ENCODE data around the gene ACTL7B.
"Not testable (repeated sequence)": the region's sequence is repeated elsewhere in the genome, so short reads cannot be mapped to it uniquely, and the experiment has no call there.

Gene ACTL7B

GRCh38 chr9:108869092-108869725, 13.4 kb upstream of the ACTL7B start:
- no peak for DNase-seq (ENCODE audit: low spot score)

DNA sequence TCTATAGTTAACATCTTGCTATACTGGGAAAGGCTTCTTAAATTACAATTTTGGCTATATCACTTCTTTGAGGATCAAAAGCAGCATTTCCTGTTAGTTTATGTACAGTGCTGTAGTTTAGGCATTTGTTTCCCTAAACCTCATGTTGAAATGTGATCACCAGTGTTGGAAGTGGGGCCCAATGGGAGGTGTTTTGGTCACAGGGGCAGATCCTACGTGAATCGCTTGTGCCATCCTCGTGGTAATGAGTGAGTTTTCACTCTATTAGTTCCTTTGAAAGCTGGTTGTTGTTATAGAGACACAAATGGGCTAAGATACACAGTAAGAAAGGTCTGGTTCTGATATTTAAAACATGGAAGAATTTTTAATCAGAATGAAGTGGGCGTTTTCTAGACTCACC, 12.0 kb upstream of the ACTL7B start:
- no peak for DNase-seq (ENCODE audit: low spot score)

DNA sequence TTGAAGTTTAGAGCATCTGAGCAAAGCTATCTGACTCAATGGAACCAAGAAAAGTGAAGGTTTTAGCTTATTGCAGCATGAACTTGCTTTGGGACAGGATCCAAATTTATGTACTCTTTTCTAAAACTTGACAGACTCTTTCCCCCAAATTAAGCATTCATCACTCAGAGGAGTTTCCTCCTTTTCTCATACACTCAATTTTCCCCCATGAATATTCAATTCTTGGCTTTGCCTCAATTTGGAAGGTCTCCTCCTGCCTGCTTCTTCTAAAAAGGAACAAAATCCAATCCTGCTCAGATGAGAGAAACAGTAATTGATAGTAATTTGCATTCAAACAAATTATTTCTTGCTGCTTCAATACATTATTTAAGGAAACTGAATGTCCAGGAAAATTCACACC, 11.3 kb upstream of the ACTL7B start:
- no peak for DNase-seq (ENCODE audit: low spot score)

GRCh38 chr9:108866001-108866420, 10.2 kb upstream of the ACTL7B start:
- DNase-seq (ENCODE audit: low spot score), result no peak

DNA sequence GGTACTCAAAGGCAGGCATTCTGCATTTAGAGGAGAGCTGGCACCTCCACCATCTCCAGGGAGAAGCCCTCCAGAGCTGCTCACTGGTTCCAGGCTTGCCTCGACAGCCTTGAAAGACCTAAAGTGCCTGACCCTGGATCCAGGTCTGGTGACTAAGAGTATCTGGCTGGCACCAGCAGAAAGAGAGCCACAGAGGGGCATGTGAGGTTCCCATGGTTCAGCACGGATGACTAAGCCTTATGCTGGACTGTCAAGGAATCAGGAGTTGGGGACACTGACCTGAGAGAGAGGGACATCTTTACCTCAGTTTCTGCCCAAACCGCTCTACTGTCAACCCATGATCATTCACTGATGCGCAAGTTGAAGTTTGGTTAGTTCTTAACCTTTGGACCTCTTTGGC, 9.3 kb upstream of the ACTL7B start:
- DNase-seq (ENCODE audit: low spot score), result no peak

DNA sequence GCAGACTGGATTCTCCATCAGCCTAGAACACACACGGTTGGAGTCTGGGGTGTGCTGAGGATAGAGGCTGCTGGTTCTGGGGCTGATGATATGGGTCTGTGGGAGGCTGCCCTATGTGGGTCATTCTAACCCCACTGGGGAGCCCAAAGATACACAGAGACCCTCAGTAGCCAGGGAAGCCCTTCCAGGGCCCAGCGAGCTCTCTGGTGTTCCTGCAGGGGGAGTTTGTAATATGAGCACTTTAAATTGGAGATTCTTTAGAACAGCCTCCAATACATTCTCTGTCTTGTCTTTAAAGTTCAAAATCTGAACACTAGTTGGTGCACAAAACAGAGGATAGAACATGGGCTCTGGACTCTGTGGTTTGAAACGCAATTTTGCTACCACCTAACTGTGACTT, 8.7 kb upstream of the ACTL7B start:
- DNase-seq (ENCODE audit: low spot score), result no peak

- no peak for DNase-seq (ENCODE audit: low spot score)
Measured at GRCh38 chr9:108863891-108864290, 8.1 kb upstream of the ACTL7B start.

DNA sequence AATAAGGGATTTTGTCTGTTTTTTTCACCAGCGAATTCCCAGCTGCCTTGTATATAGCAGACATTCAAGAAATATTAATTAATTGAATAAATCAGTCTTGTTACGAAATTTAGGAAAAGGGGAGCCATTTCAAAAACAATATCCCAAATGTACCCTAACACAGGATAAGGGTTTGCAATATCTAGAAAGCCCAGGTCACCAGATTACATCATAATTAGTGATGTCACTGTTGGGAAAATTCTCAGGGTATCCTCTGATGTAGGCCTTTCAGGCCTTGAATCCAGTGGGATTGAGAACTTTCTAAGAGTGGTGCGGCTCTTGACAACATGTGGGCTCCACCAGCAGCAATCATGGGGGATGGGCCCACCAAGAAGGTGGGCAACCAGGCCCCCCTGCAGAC, 6.2 kb upstream of the ACTL7B start, which contains the start of gene ACTL7A:
ACTL7A (plus strand) TSS at position 270 of the 400 bp plus-strand sequence; CDS start at position 327, 57 bp downstream.
- DNase-seq (ENCODE audit: low spot score), result no peak

GRCh38 chr9:108861464-108861863, 5.7 kb upstream of the ACTL7B start:
- DNase-seq (ENCODE audit: low spot score), result no peak

- no peak for DNase-seq (ENCODE audit: low spot score)
Measured at GRCh38 chr9:108860764-108861163, 5.0 kb upstream of the ACTL7B start.

- DNase-seq (ENCODE audit: low spot score), result no peak
Measured at GRCh38 chr9:108860354-108860753, 4.6 kb upstream of the ACTL7B start.

DNA sequence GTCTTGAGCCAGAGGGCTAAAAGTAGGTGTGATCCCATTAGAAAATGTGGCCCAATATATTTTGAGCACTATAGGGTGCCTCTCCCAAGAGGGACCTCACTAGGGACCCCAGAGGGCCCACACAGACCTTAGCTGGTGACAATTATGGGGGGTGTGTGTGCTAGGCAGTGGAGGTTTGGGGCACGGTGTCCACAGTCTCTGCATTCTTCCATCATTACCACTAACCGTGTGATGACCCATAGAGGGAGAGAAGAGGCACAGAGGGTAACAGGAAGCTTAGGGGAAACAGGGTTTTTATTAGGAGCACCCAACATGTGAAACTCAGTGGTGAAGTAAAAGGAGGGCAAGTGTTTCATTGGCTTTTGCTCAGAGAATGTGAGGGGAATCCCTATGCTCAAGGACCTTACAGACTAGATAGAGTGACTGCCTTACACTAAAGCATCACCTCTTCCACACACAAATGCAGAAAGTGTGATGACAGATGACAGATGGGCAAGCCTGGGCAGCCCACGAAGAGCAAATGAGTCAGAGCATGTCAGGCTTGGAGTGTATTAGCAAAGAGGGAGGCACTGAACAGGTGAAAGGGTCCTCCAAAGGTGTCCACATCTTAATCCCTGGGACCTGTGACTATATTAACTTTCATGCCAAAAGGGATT, 3.8 kb upstream of the ACTL7B start:
- no peak for DNase-seq (ENCODE audit: low spot score)

GRCh38 chr9:108857572-108857971, 1.8 kb upstream of the ACTL7B start:
- no peak for DNase-seq (ENCODE audit: low spot score)

DNA sequence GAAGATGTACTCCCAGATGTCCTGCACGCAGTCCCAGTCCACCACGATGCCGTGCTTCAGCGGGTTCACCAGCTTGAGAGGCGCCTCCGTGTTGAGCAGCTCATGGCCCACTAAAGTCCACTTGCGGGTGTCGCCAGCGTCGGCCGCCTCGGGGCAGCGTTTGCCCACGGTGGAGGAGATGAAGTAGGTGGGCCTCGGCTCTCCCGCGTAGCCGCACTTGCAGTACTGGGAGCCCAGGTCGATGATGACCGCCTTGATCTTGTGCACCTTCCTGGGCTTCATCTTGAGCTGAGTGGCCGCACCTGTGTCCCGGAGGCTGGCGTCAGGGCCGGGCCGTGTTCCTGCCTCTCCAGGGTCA, 278 bp downstream of the ACTL7B start:
- DNase-seq (ENCODE audit: low spot score), result no peak

- no peak for DNase-seq (ENCODE audit: low spot score)
Measured at GRCh38 chr9:108854641-108855528, 901 bp downstream of the ACTL7B start.

GRCh38 chr9:108854094-108854493, 1.7 kb downstream of the ACTL7B start:
- no peak for DNase-seq (ENCODE audit: low spot score)

DNA sequence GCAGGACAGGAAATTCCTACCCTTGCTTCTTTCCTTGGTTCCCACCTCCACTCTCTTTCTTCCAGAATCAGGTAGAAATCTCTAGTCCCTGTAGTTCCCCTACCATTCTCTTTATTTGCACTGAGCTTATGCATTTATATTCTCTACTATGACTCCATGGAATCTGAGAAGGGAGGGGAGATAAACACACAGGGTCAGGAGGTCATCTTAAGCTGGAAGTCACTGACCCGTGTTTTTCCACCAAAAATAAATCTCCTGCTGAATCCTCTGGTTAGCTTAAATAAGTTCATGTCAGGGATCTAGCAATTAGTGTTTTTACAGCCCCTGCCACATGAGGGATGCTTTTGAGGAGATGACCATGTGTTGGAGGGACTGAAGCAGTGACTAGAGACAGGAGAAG, 3.7 kb downstream of the ACTL7B start:
- DNase-seq (ENCODE audit: low spot score), result no peak

- no peak for DNase-seq (ENCODE audit: low spot score)
Measured at GRCh38 chr9:108851138-108851537, 4.6 kb downstream of the ACTL7B start.

GRCh38 chr9:108850293-108850897, 5.4 kb downstream of the ACTL7B start:
- peak; percentile 7 for DNase-seq (ENCODE audit: low spot score)

GRCh38 chr9:108848296-108848695, 7.5 kb downstream of the ACTL7B start:
- not testable (repeated sequence) for DNase-seq (ENCODE audit: low spot score)

- no peak for DNase-seq (ENCODE audit: low spot score)
Measured at GRCh38 chr9:108845947-108846346, 9.8 kb downstream of the ACTL7B start.

DNA sequence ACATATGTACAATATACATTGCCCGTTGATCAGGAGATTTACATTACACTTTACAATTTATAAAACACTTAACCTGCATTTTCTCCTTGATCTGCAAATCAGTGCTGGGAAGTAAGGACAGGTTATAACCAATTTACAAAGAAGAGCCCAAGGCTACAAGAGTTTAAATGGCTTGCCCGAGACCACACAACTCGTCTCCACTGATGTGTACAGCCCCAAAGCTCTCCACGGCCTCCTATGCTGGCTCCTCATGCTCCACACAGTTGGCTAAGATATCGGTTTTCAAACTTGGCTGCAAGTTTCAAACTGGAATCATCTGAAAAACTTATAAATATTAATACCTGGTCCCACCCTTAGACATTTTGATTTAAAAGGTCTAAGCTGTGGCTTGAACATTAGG, 10.3 kb downstream of the ACTL7B start:
- no peak for DNase-seq (ENCODE audit: low spot score)

- DNase-seq (ENCODE audit: low spot score), result no peak
Measured at GRCh38 chr9:108844856-108845255, 10.9 kb downstream of the ACTL7B start.
